Muscle of arm (tissue), 12 donors: Measurements from ENCODE around the gene FAM90A1. TPM values are rescaled to one million over a fixed set of nuclear protein-coding genes. Genes with fewer than 3 reads are reported as not detected.
"Not testable (repeated sequence)": the region's sequence is repeated elsewhere in the genome, so short reads cannot be mapped to it uniquely, and the experiment has no call there.

Experiments
- DNase-seq: peaks from one replicate; pipeline ENCODE4 v3.0.0-alpha.2; 2013
- polyA plus RNA-seq, 12 donors: library from polyadenylated mRNA; unstranded; fragments of 120-200 nt; gene quantifications; one replicate each; pipeline ENCODE4 v1.2.1, GENCODE V29; 2013; ENCODE audit not compliant: insufficient read length in 12 of 12

FAM90A1 gene
- polyA plus RNA-seq, 12 donors: 0.30 to 2.2 (median 1.1) TPM; not detected in 2

DNA sequence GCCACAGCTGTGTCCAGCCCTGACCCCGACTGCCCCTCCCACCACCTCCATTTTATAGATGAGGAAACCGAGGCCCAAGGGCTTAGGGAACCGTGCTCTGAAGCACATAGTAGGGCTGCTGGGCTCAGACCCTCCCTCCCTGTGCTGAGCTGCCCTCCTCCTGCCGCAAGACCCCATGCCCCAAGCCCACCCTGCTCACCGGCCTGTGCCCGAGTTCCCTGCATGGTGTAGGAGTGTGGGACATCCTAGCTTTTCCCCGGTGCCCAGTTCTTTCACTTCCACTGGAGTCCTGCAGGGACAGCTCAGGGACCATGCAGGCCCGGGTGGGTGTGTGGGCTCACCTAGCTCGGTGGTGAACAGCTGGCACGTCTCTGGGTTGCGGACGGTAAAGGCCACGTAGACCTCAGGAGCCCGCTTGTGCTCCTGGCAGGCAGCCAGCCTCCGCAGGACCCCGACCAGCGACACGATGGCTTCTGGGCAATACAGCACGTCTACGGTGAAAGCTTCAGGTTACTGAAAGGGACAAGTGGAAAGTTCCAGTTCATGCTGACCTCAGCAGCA lies 6.6 kb upstream of the FAM90A1 start:
- not testable (repeated sequence) for DNase-seq

DNA sequence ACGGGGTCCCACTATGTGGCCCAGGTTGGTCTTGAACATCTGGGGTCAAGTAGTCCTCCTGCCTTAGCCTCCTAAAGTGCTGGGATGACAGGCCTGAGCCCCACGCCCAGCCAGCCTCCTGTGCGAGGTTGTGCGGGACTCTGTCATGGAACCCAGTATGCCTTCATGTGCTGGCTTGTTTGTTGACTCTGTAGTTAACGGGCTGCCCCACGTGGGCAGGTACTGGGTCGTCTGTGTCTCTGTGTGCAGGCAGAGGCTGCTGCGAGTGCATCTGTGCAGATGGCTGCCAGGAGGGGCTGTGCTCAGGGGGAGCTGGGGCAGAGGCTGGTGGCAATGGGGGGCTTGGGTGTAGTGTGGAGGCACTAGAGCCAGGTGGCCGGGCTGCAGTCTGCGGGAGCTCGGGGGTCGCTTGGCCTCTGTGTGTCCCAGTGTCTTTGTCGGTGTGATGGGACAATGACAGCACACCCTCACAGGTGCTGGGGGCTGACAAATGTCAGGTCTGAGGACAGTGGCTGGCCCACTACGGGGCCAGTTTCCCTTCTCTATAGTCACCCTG lies 6.0 kb upstream of the FAM90A1 start:
- DNase-seq: not testable (repeated sequence)

DNA sequence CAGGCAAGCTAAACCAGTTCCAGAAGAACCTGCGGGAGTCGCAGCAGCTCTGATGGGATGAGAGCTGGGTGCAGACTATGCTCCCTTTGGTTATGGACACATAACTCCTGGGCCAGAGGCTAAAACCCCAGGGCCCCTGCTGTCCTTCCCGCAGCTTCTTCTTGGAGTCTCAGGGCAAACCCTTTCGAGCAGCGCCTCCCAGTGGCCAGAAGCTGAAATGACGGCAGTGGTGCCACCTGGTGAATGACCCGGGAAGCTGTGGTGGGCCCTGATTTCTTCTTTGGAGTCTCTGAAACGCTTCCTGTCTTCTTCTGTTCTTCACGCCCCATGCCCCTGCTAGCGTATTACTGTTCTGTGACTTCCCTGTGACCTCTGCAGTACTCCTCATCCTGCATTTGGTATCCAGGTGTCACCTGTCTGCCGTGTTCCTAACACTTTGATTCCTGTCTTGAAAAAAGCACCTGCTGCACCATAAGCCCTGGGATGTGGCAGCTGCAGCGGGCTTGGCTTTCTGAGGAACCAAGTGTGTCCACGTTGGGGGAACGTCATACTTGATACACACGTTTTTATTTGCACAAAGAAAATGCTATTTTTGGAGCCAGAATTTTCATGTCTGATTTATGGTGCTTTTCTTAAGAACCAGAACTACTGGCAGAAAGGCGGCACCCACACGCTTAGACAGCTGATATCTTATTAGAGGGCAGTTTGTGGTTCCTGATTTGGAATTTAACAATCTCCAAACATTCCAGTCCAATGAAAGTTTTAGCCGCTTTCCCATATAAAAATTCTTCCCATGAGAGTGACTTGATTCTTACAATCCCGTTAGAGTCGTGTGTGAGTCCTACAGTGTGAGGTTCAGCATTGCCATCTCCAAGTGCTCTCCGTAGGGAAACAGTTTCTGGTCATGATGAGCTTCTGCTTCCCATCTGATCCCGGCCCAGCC lies 4.5 kb upstream of the FAM90A1 start:
- not testable (repeated sequence) for DNase-seq

DNA sequence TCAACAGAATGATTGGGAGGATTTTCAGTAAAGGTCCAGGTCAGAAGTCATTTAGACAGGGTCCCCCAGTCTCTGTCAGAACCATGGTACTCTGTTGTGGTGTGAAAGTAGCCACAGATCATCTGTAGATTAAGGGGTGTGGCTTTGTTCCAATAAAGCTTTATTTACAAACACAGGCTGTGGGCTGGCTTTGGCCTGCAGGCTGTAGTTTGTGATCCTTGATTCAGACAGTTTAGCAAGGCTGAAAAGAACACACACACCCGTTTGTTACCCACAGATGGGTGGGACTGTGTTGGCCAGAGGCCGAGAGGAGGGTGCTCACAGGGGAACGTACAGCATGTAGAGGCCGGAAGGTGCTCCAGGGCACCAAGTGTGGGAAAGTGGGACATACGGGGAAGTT lies 3.6 kb upstream of the FAM90A1 start:
- DNase-seq: not testable (repeated sequence)

DNA sequence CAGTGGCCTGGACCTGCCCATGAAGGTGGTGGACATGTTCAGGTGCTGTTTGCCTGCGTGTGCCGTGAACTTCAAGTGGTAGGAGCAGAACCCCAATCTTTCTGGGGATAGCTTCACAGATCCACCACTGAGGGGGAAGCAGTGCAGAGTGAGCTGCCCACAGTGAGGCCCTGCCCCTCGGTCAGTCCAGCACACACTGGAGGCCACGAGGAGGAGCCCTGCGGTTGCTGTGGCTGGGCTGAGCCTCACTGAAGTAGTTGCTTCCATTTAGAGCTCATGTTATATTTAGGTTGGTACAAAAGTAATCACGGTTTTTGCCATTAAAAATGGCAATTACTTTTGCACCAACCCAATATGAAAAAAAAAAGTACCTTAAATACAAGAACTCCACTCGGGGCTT lies 2.1 kb upstream of the FAM90A1 start:
- not testable (repeated sequence) for DNase-seq

DNA sequence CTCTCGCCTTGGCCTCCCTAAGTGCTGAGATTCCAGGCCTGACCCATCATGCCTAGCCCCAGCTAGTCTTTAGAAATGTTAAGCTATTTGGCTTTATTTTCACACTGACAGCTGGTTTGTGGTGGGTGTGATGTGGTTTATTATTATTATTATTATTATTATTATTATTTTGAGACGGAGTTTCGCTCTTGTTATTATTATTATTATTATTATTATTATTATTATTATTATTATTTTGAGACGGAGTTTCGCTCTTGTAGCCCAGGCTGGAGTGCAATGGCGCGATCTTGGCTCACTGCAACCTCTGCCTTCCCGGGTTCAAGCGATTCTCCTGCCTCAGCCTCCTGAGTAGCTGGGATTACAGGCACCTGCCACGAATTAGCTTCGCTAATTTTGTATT lies 1.2 kb upstream of the FAM90A1 start:
- not testable (repeated sequence) for DNase-seq

DNA sequence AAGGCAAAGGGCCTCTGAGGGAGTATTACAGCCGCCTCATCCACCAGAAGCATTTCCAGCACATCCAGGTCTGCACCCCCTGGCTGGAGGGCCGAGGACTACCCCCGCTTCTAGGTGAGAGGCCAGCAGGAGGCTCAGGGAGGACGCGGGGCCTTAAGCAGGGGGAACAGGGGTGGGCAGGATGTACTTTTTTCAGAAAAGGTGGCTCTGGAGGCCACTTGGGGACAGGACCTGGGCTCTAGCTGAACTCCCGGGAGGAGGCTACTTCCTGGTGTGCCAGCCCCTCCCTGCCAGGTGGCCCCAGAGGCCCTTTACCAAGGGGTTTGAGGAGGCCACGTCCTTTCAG lies 287 bp upstream of the FAM90A1 start:
- not testable (repeated sequence) for DNase-seq

DNA sequence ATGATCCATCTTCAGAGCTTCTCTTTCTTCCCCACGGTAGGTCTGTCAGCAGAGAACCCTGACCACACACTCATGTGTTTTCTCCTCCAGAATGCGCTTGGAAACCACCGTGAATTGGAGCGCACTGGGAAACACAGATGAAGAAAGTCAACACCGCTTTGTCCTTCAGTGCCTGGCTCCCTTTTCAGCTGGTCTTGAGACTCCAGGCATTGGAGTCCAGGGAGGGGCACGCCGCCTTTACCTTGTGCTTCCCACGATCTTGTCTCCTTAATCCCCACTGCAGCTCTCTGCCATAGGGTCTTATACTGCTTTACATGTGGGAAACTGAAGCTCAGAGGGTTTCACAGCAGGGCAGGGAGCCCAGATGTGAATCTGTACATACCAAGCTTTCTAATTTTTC lies 1.1 kb downstream of the FAM90A1 start:
- DNase-seq: no peak

DNA sequence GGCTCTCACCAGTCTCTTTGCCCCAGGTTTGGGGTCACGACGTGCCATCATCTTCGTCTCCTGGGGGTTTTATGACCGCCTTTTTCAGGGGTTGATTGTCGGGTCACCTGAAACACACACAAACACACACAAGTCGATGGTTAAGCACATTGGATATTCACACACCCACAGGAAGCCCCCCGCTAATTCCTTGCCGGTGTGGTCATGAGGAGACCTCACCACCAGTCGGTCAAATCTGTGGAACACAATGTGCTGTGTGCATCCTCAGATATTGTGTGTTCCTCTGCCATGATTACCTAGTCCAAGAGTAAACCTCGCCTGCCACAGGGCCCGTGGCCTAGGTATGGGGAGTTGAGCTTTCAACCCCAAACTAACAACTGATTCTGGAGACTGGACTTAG lies 2.6 kb downstream of the FAM90A1 start:
- not testable (repeated sequence) for DNase-seq

DNA sequence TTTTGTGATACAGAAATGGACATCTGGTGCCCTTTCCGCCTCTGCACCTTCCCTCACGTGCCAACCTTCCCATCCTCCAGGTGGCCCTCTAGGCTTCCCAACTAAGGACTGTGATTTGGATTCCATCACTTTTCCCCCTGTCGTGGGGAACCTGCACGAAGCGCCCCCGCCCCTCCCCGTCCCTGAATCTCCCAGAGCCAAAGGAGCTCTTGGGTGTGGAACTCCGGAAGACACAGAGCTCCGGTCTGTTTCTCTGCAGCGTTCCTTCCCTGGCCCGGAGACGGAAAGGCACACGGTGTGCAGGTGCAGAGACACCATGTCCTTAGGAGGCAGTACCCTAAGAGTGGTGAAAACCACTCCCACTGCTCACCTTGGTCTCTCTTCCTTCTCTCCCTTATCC lies 3.8 kb downstream of the FAM90A1 start:
- not testable (repeated sequence) for DNase-seq

DNA sequence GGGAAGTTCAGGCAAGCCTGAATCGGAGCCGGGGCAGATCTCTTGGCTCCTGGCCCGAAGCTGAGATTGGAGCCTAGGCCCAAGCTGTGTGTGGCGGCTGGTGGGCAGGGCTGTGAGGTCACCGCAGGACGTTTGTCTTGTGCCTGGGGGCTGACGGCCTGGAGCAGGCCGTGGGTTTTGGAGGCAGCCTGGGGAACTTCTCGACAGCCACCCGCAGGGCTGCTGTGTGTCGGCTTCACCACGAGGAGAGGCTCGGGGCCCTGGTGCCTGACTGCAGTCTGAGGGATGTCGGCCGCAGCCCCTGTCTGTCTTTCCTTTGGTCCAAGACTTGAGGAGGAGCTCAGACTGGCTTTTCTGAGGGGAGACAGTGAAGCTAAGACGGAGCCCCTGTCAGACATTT lies 5.1 kb downstream of the FAM90A1 start:
- DNase-seq: not testable (repeated sequence)

DNA sequence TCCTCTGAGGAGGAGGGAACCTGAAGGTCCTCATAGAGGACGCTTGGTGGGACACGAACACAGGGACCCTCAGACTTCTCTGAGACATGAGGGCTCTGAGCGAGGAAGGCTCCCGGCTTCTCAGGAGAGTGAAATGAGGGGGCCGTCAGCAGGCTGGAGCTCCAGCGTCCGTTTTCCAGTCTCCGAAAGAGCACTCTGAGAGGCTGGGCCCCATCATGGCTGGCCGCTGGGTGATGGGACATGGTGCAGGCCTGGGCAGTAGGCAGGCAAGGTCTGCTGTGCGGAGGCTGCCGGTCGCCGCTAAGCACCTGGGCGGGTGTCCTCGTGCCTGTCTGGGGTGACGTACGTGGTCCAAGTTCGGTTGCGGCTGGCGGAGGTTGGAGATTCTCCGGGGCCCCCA lies 5.6 kb downstream of the FAM90A1 start:
- not testable (repeated sequence) for DNase-seq

DNA sequence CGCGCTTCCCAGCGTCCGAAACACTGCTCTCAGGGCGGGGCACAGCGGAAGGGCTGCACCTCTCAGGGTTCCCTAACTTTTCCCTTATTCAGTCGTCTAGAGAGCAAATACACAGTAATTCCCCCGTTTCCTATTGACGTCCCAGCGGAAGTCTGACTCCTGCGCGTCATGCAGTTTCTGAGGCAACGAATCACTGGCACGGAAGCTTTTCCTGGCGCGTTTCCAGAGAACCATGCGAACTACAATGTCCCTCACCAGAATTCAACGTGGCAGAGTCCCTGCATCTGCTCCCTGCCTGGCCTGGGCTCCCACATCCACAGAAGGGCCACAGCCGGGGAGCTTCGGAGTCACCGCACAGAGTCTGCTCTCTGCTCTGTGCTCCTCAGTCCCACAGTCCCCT lies 6.0 kb downstream of the FAM90A1 start:
- not testable (repeated sequence) for DNase-seq

DNA sequence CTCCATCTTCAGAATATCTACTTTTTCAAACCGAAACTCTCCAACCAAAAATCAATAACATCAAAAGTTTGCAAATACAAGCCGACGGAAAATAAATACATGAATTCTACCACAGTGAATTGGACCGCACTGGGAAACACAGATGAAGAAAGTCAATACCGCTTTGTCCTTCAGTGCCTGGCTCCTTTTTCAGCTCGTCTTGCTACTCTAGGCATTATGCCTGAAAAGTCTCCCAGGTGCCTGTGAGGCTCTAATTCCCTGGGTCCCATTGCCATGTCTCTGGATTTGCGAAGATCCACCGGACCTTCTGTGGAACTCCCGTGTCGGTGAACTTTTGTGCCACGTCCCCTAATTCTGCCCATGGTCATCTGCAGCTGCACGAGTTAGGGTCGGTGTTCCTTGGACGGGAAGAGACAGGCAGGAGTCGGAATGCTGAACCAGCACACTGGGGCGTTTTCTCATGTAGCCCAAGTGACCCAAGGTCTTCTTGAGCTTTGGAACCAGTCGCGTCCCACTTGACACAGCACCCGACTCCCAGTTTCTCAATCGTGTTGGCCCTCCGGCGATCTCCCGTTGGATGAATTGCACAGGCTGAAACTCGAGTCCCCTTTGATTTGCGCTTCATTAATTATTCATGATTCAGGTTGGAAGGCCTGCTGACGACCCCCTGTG lies 8.6 kb downstream of the FAM90A1 start:
- DNase-seq: not testable (repeated sequence)

DNA sequence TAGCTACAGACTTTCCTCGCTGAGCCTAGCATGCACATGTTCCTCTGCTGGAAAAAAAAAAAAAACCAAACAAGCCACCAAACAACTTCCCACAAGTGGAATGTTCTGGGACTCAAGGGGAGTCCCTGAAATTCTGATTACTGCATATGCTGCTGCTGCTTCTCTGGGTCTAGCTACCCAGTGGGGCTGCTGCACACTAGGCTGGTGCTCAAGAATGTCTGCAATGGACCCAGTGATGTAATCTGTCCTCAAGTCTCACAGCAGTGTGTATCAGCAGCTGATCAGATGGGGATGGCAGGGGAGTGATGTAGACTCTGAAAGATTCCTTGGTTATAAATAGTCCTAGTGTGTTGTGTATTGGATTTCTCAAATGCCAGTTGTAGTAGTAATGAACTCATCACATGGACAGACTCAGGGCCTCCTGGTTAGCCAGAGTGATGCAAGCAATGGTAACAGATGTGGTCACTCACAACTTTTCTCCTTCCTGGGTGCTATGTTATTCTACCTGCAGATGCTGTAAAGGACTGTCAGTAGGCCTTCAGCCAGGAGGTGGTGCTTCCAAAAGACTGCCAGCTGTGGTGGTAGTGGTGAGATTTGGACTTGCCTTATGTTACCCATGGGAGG lies 29.6 kb downstream of the FAM90A1 start:
- not testable (repeated sequence) for DNase-seq

DNA sequence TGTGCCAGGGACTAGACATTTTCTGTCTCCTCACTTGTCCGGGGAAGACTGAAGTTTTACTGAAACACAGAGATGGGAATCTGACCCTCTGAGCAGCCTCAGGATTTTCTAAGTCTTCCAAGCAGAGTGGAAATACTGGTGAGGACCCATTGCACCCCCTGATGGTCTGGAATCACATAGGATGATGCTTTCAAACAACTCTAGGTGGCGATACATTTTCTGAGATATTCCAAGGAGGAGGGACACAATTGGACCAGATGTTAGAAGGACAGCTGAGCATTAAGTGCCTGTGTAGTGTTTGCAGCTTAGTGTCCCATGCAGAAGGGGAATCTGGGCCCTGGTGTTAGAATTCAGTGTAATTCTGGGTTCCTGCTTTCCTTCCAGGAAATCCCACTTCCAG lies 39.3 kb downstream of the FAM90A1 start:
- DNase-seq: not testable (repeated sequence)

DNA sequence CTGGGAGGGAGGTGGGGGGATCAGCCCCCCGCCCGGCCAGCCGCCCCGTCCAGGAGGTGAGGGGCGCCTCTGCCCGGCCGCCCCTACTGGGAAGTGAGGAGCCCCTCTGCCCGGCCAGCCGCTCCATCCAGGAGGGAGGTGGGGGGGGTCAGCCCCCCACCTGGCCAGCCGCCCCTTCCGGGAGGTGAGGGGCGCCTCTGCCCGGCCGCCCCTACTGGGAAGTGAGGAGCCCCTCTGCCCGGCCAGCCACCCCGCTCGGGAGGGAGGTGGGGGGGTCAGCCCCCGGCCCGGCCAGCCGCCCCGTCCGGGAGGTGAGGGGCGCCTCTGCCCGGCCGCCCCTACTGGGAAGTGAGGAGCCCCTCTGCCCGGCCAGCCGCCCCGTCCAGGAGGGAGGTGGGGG lies 43.2 kb downstream of the FAM90A1 start:
- DNase-seq: not testable (repeated sequence)

DNA sequence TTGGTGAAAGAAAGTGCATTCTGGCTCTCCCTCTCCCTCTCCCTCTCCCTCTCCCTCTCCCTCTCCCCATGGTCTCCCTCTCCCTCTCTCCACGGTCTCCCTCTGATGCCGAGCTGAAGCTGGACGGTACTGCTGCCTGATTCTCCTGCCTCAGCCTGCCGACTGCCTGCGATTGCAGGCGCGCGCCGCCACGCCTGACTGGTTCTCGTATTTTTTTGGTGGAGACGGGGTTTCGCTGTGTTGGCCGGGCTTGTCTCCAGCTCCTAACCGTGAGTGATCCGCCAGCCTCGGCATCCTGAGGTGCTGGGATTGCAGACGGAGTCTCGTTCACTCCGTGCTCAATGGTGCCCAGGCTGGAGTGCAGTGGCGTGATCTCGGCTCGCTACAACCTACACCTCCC lies 44.1 kb downstream of the FAM90A1 start:
- DNase-seq: not testable (repeated sequence)

DNA sequence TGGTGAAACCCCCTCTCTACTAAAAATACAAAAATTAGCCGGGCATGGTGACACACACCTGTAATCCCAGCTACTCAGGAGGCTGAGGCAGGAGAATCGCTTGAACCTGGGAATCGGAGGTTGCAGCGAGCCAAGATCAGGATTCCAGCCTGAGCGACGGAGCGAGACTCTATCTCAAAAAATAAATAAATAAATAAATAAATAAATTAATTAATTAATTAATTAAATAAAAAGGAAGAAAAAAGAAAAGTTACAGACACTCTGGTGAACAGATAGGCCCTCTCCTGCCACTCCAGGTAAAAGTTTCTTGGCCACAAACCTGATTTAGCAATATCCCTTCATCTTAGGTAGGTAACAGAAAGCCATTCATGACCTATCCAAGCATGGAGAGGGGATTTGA lies 44.5 kb downstream of the FAM90A1 start:
- DNase-seq: not testable (repeated sequence)

DNA sequence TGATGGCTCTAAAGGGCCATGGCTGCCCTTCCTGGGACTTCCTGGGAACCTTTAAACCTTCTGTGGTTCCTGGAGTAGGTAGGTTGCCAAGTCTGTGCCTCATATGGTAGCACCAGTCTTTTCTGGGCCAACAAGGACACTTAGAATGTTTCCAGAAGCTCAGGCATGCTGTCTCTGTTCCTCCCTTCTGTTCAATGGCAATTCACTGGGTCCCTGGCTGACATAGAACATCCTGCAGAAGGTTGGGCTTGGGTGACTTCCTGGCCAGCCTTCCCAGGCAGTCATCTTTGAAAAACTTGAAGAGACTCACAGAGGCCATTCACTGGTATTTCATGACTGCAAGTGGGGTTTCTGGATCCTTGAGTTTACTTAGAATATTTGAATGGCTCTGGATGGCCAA lies 46.1 kb downstream of the FAM90A1 start:
- not testable (repeated sequence) for DNase-seq

DNA sequence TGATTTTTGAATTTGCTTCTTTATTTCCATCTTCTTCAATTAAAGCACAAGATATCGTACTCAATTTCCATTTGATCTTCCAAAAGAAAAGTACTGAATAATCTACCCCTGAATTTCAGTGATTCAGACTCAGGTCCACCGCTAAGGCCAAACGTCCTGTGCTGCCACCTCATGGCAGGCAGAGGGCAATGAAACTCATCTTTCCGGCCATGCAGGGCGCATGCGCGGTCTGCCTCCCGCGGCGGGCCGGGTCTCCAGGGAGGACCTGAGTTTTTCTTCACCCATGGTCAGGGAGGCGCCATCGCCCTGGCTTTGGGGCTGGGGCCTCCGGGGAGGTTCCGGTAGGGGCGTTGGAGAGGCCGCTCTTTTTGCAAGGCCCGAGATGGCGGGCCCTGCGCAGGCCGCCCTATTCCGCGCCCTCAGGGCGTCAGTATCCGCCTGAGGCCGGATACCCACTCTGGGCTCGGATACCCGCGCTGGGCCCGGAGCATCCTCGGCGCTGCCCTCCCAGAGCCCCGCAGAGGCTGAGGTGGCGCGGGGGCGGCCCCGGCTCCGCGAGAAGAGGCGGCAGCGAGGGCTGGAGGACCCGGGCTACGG lies 47.3 kb downstream of the FAM90A1 start:
- DNase-seq: peak; percentile 57
